IMR-90 (cell line): Measurements from ENCODE around the gene CDH23. TPM values are rescaled to one million over a fixed set of nuclear protein-coding genes. Genes with fewer than 3 reads are reported as not detected.

Source experiments
- ATAC-seq: fragments of 200-7000 bp; cut with Tn5 transposase; 2 replicates; pipeline ENCODE4 v1.9.1; 2020; ENCODE audit warnings: low read depth, mild to moderate bottlenecking, moderate library complexity
- BruUV-seq: library from RNA; stranded (reverse); fragments of 400-500 nt; replicated peaks from 2 replicates; lab custom pipeline; 2021; lab: Mats Ljungman, UMichigan
- CTCF ChIA-PET: fragments of 300-600 bp; formaldehyde crosslinking; extraction: SDS; loops from one replicate; lab custom pipeline; 2021; ENCODE audit warnings: antibody characterized with exemption; lab: Yijun Ruan, JAX
- POLR2A ChIA-PET: fragments of 300-600 bp; sonication (Branson Sonifier 250); formaldehyde crosslinking; loops from one replicate; lab custom pipeline; 2022; ENCODE audit warnings: antibody characterized with exemption; ENCODE audit not compliant: unreplicated experiment; lab: Charles Lee
- DNase-seq: peaks from one replicate; pipeline ENCODE4 v3.0.0; 2013
- H2AFZ ChIP-seq: replicated peaks from 2 replicates; pipeline ENCODE3; 2013; ENCODE audit warnings: low read length, mild to moderate bottlenecking; ENCODE audit not compliant: poor library complexity
- H2AK5ac ChIP-seq: 2 replicates; pipeline ENCODE4 v1.6.1; 2013; ENCODE audit warnings: low read depth, low read length, inconsistent platforms
- H2AK9ac ChIP-seq: replicated peaks from 2 replicates; pipeline ENCODE3; 2013; ENCODE audit warnings: mild to moderate bottlenecking, low read depth, low read length, moderate library complexity; ENCODE audit not compliant: poor library complexity
- H2BK120ac ChIP-seq: 2 replicates; pipeline ENCODE4 v1.6.1; 2013; ENCODE audit warnings: low read depth, low read length, inconsistent platforms
- H2BK15ac ChIP-seq: 3 replicates; pipeline ENCODE4 v1.6.1; 2013; ENCODE audit warnings: low read depth, low read length, inconsistent platforms
- H2BK20ac ChIP-seq: 2 replicates; pipeline ENCODE4 v1.6.1; 2013; ENCODE audit warnings: low read depth, mild to moderate bottlenecking, inconsistent platforms, low read length, moderate library complexity
- H2BK5ac ChIP-seq: 2 replicates; pipeline ENCODE4 v1.6.1; 2013; ENCODE audit warnings: mild to moderate bottlenecking, low read depth, low read length, inconsistent platforms; ENCODE audit not compliant: poor library complexity, severe bottlenecking
- H3K14ac ChIP-seq: replicated peaks from 2 replicates; pipeline ENCODE4 v1.6.1; 2013; ENCODE audit warnings: low read depth, low read length, inconsistent platforms
- H3K18ac ChIP-seq: 2 replicates; pipeline ENCODE4 v1.6.1; 2013; ENCODE audit warnings: low read depth, low read length, control low read depth
- H3K23ac ChIP-seq: 2 replicates; pipeline ENCODE4 v1.6.1; 2013; ENCODE audit warnings: low read depth, low read length, inconsistent platforms
- H3K27ac ChIP-seq: 2 replicates; pipeline ENCODE4 v1.5.1; 2013; ENCODE audit warnings: mild to moderate bottlenecking, control low read depth, low read length; ENCODE audit not compliant: insufficient read depth
- H3K27me3 ChIP-seq: 2 replicates; pipeline ENCODE4 v1.6.1; 2013; ENCODE audit warnings: low read length; ENCODE audit not compliant: control insufficient read depth, insufficient read depth
- H3K36me3 ChIP-seq: 2 replicates; pipeline ENCODE4 v1.6.1; 2013; ENCODE audit warnings: low read length, mixed read lengths; ENCODE audit not compliant: control insufficient read depth, insufficient read depth
- H3K4ac ChIP-seq: 2 replicates; pipeline ENCODE4 v1.6.1; 2013; ENCODE audit warnings: low read depth, low read length, inconsistent platforms
- H3K4me1 ChIP-seq: 2 replicates; pipeline ENCODE4 v1.6.1; 2013; ENCODE audit warnings: low read length, mixed read lengths; ENCODE audit not compliant: control insufficient read depth, insufficient read depth
- H3K4me2 ChIP-seq: 2 replicates; pipeline ENCODE4 v1.6.1; 2013; ENCODE audit warnings: low read depth, mild to moderate bottlenecking, control low read depth, low read length, moderate library complexity
- H3K4me3 ChIP-seq: 2 replicates; pipeline ENCODE4 v1.5.1; 2013; ENCODE audit warnings: low read depth, mild to moderate bottlenecking, control low read depth, low read length, moderate library complexity; ENCODE audit not compliant: insufficient read depth
- H3K56ac ChIP-seq: 2 replicates; pipeline ENCODE4 v1.6.1; 2013; ENCODE audit warnings: low read length, inconsistent platforms; ENCODE audit not compliant: insufficient read depth; ENCODE audit errors: extremely low read depth
- H3K79me1 ChIP-seq, 2 experiments: 2 replicates each; pipeline ENCODE4 v1.6.1; 2013; ENCODE audit warnings: low read length in 2 of 2, inconsistent platforms in 1 of 2, low read depth in 1 of 2
- H3K9ac ChIP-seq: 2 replicates; pipeline ENCODE4 v1.6.1; 2013; ENCODE audit warnings: low read depth, low read length, control low read depth
- H3K9me1 ChIP-seq: 2 replicates; pipeline ENCODE4 v1.6.1; 2013; ENCODE audit warnings: low read length, inconsistent platforms; ENCODE audit not compliant: insufficient read depth
- H3K9me3 ChIP-seq: 2 replicates; pipeline ENCODE4 v1.6.1; 2013; ENCODE audit warnings: low read length; ENCODE audit not compliant: control insufficient read depth, insufficient read depth
- H4K20me1 ChIP-seq: 2 replicates; pipeline ENCODE4 v1.6.1; 2013; ENCODE audit warnings: low read length, inconsistent platforms; ENCODE audit not compliant: insufficient read depth
- H4K5ac ChIP-seq: 2 replicates; pipeline ENCODE4 v1.6.1; 2013; ENCODE audit warnings: mild to moderate bottlenecking, low read depth, low read length, control low read depth
- H4K8ac ChIP-seq, 2 experiments: 2 replicates each; pipeline ENCODE4 v1.6.1; 2013; ENCODE audit warnings: low read depth in 2 of 2, low read length in 2 of 2, control low read depth in 1 of 2, inconsistent platforms in 1 of 2
- H4K91ac ChIP-seq: 2 replicates; pipeline ENCODE4 v1.6.1; 2013; ENCODE audit warnings: low read depth, low read length, inconsistent platforms; ENCODE audit not compliant: insufficient read depth
- BHLHE40 ChIP-seq: fragments of 150-350 bp; IDR thresholded peaks from 2 replicates; pipeline ENCODE4 v1.6.1; 2016; ENCODE audit warnings: mild to moderate bottlenecking, low read depth, low read length
- CEBPB ChIP-seq: IDR thresholded peaks from 2 replicates; pipeline ENCODE4 v1.6.1; 2012; ENCODE audit warnings: low read depth, low read length, improper control_type of control experiment
- CHD1 ChIP-seq: IDR thresholded peaks from 2 replicates; pipeline ENCODE4 v1.6.1; 2012; ENCODE audit warnings: low read depth, low read length, improper control_type of control experiment
- FOS ChIP-seq: fragments of 150-350 bp; IDR thresholded peaks from 2 replicates; pipeline ENCODE4 v1.6.1; 2016; ENCODE audit warnings: low read depth, low read length
- MAFK ChIP-seq: IDR thresholded peaks from 2 replicates; pipeline ENCODE4 v1.6.1; 2012; ENCODE audit warnings: low read depth, low read length, improper control_type of control experiment
- MAZ ChIP-seq: IDR thresholded peaks from 2 replicates; pipeline ENCODE4 v1.6.1; 2012; ENCODE audit warnings: low read depth, mild to moderate bottlenecking, low read length, improper control_type of control experiment, moderate library complexity, borderline replicate concordance
- MXI1 ChIP-seq: IDR thresholded peaks from 2 replicates; pipeline ENCODE4 v1.6.1; 2012; ENCODE audit warnings: low read depth, mild to moderate bottlenecking, low read length, moderate library complexity, borderline replicate concordance
- NFE2L2 ChIP-seq: fragments of 150-350 bp; IDR thresholded peaks from 2 replicates; pipeline ENCODE4 v1.6.1; 2016; ENCODE audit warnings: low read depth, mild to moderate bottlenecking, low read length
- POLR2A ChIP-seq: IDR thresholded peaks from 2 replicates; pipeline ENCODE4 v1.6.1; 2012; ENCODE audit warnings: mild to moderate bottlenecking, low read depth, low read length
- RAD21 ChIP-seq: IDR thresholded peaks from 2 replicates; pipeline ENCODE4 v1.6.1; 2012; ENCODE audit warnings: low read length, improper control_type of control experiment
- RCOR1 ChIP-seq: IDR thresholded peaks from 2 replicates; pipeline ENCODE4 v1.6.1; 2012; ENCODE audit warnings: mild to moderate bottlenecking, low read length, improper control_type of control experiment; ENCODE audit not compliant: insufficient replicate concordance
- RFX5 ChIP-seq: IDR thresholded peaks from 2 replicates; pipeline ENCODE4 v1.8.0; 2012; ENCODE audit warnings: low read depth, mild to moderate bottlenecking, low read length, moderate library complexity
- SMC3 ChIP-seq: fragments of 150-350 bp; IDR thresholded peaks from 2 replicates; pipeline ENCODE4 v1.6.1; 2016; ENCODE audit warnings: low read depth, mild to moderate bottlenecking, antibody characterized with exemption, low read length, moderate library complexity
- WGBS, 2 experiments: methylation state at CpG; one replicate each; pipeline versions ENCODE4 v1.1.5 to v1.1.7; 2013; ENCODE audit warnings: missing lambda C conversion rate in 2 of 2; ENCODE audit not compliant: insufficient read length in 1 of 2; ENCODE audit errors: extremely low coverage in 2 of 2; 5-methylcytosine and 5-hydroxymethylcytosine counted together
- dilution Hi-C: fragments of 300-500 bp; cut with HindIII; formaldehyde crosslinking; loops from one replicate; pipeline ENCODE4 v1.14.3; 2018; ENCODE audit warnings: low sequenced_read_pairs; ENCODE audit not compliant: unreplicated experiment
- in situ Hi-C: fragments of 300-500 bp; cut with MboI; formaldehyde crosslinking; loops from 3 replicates; pipeline ENCODE4 v1.14.3; 2019; ENCODE audit warnings: low sequenced_read_pairs, inconsistent platforms, mixed read lengths
- intact Hi-C: fragments of 100-400 bp; cut with micrococcal nuclease; formaldehyde crosslinking; loops from 2 replicates; pipeline ENCODE4 v1.10.0; 2022
- polyA plus RNA-seq, 3 experiments: library from polyadenylated mRNA; depleted of rRNA; stranded (reverse); fragments of >200 nt; gene quantifications; 2 replicates each; pipeline ENCODE4 v1.2.3, GENCODE V29; 2012; ENCODE audit warnings: low replicate concordance in 1 of 3
- total RNA-seq: library from RNA; depleted of rRNA; stranded (reverse); fragments of >200 nt; gene quantifications from 2 replicates; pipeline ENCODE4 v1.2.3, GENCODE V29; 2012
- TF ChIP-seq, protein P1 (sequence below): conservative IDR thresholded peaks from 2 replicates; pipeline ENCODE4 v1.5.1; 2012; ENCODE audit warnings: mild to moderate bottlenecking, low read depth, low read length, improper control_type of control experiment
- TF ChIP-seq, protein P2 (sequence below): fragments of 150-350 bp; IDR thresholded peaks from 2 replicates; pipeline ENCODE4 v1.6.1; 2017; ENCODE audit warnings: mild to moderate bottlenecking, antibody characterized with exemption, low read length, low read depth
- TF ChIP-seq, protein P3 (sequence below): fragments of 150-350 bp; IDR thresholded peaks from 2 replicates; pipeline ENCODE4 v1.6.1; 2016; ENCODE audit warnings: low read depth, mild to moderate bottlenecking, low read length, moderate library complexity, borderline replicate concordance

The CDH23 gene
- total and polyA plus RNA-seq, 2 of the 4 experiments (the other 2 are of a cell fraction), result under 0.01 to 0.03 TPM

GRCh38 chr10:71604324-71605018, 207.8 kb downstream of the CDH23 start:
- H3K36me3 ChIP-seq, result no peaks in the 10 kb centered on the region
- no peak overlapping the region for H3K4me2 ChIP-seq
- H3K9ac ChIP-seq, result no peak overlapping the region
- H3K4ac ChIP-seq, result no peak overlapping the region
- no peak overlapping the region for H3K14ac ChIP-seq
- H3K9me1 ChIP-seq, result no peaks in the 10 kb centered on the region
- H4K20me1 ChIP-seq, result no peaks in the 10 kb centered on the region; the same call in 1 of the 2 replicates
- ATAC-seq (no peak), DNase-seq (no peak)
- peaks cover 21% of the 10 kb centered on the region; the same call in 1 of the 2 replicates for H3K27me3 ChIP-seq
- no peak overlapping the region for H4K8ac ChIP-seq
- H3K9me3 ChIP-seq, result no peaks in the 10 kb centered on the region
- TF ChIP-seq BHLHE40 (no peak), RAD21 (no peak), CEBPB (no peak), CHD1 (no peak), SMC3 (no peak), POLR2A (no peak), RFX5 (no peak), FOS (no peak), RCOR1 (no peak), MXI1 (no peak), NFE2L2 (no peak), MAZ (no peak), MAFK (no peak)
- TF ChIP-seq, protein P1, sequence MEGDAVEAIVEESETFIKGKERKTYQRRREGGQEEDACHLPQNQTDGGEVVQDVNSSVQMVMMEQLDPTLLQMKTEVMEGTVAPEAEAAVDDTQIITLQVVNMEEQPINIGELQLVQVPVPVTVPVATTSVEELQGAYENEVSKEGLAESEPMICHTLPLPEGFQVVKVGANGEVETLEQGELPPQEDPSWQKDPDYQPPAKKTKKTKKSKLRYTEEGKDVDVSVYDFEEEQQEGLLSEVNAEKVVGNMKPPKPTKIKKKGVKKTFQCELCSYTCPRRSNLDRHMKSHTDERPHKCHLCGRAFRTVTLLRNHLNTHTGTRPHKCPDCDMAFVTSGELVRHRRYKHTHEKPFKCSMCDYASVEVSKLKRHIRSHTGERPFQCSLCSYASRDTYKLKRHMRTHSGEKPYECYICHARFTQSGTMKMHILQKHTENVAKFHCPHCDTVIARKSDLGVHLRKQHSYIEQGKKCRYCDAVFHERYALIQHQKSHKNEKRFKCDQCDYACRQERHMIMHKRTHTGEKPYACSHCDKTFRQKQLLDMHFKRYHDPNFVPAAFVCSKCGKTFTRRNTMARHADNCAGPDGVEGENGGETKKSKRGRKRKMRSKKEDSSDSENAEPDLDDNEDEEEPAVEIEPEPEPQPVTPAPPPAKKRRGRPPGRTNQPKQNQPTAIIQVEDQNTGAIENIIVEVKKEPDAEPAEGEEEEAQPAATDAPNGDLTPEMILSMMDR, result no peak
- TF ChIP-seq, protein P2, sequence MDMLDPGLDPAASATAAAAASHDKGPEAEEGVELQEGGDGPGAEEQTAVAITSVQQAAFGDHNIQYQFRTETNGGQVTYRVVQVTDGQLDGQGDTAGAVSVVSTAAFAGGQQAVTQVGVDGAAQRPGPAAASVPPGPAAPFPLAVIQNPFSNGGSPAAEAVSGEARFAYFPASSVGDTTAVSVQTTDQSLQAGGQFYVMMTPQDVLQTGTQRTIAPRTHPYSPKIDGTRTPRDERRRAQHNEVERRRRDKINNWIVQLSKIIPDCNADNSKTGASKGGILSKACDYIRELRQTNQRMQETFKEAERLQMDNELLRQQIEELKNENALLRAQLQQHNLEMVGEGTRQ, result no peak
- TF ChIP-seq, protein P3, sequence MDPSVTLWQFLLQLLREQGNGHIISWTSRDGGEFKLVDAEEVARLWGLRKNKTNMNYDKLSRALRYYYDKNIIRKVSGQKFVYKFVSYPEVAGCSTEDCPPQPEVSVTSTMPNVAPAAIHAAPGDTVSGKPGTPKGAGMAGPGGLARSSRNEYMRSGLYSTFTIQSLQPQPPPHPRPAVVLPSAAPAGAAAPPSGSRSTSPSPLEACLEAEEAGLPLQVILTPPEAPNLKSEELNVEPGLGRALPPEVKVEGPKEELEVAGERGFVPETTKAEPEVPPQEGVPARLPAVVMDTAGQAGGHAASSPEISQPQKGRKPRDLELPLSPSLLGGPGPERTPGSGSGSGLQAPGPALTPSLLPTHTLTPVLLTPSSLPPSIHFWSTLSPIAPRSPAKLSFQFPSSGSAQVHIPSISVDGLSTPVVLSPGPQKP, result no peak
- no peak overlapping the region for H2BK15ac ChIP-seq
- ChIA-PET CTCF (no interaction called here), POLR2A (no interaction called here)
- intact Hi-C loops, result no loop called here
- H3K79me1 ChIP-seq, result no peaks in the 10 kb centered on the region
- dilution Hi-C loops, result no loop called here
- H3K4me1 ChIP-seq, result no peaks in the 10 kb centered on the region
- no peak overlapping the region for H2BK5ac ChIP-seq
- no peak overlapping the region for H4K91ac ChIP-seq
- H3K56ac ChIP-seq, result no peak overlapping the region
- BruUV-seq, result no TSS peak
- H3K27ac ChIP-seq, result no peak overlapping the region
- H2AK5ac ChIP-seq, result no peak overlapping the region
- H3K4me3 ChIP-seq, result no peak overlapping the region
- H3K23ac ChIP-seq, result no peak overlapping the region
- H3K18ac ChIP-seq, result no peak overlapping the region
- no peak overlapping the region for H2BK20ac ChIP-seq
- H4K5ac ChIP-seq, result no peak overlapping the region
- in situ Hi-C loops, result loop anchor here (10.0 kb wide), 1 partner anchor 290 kb away; the partner anchor contains the start of gene SLC29A3
- H2BK120ac ChIP-seq, result no peak overlapping the region
- H2AFZ ChIP-seq, result no peak overlapping the region
- H2AK9ac ChIP-seq, result no peak overlapping the region
- 75% methylated on average over 1 of the region's 8 CpGs; no CpG with 5 or more reads in 1 of the 2 experiments for WGBS, 2 experiments
